Activated naive CD4-positive, alpha-beta T cell treated with Interleukin-2 at 50 U/mL for 16 hours (primary cell): ENCODE data around the gene ADGB.
"Not testable (repeated sequence)": the region's sequence is repeated elsewhere in the genome, so short reads cannot be mapped to it uniquely, and the experiment has no call there.

Experiments
- DNase-seq: peaks from one replicate; pipeline ENCODE4 v3.0.0-alpha.2; 2020

Gene ADGB

GRCh38 chr6:146827216-146827928 is 228.6 kb downstream of the ADGB start:
- no peak for DNase-seq

- DNase-seq, result no peak
Measured at GRCh38 chr6:146829792-146830565, 231.2 kb downstream of the ADGB start.

GRCh38 chr6:146833157-146833556 is 234.4 kb downstream of the ADGB start:
- DNase-seq, result no peak

GRCh38 chr6:146840216-146840615 is 241.4 kb downstream of the ADGB start:
- DNase-seq, result no peak

- DNase-seq, result no peak
Measured at GRCh38 chr6:146840641-146841040, 241.9 kb downstream of the ADGB start.

- DNase-seq, result no peak
Measured at GRCh38 chr6:146847426-146847825, 248.7 kb downstream of the ADGB start.

- DNase-seq, result peak; percentile 3
Measured at GRCh38 chr6:146850238-146850896, 251.6 kb downstream of the ADGB start.

- DNase-seq, result no peak
Measured at GRCh38 chr6:146850981-146851380, 252.2 kb downstream of the ADGB start.

- no peak for DNase-seq
Measured at GRCh38 chr6:146851837-146852236, 253.1 kb downstream of the ADGB start.

- DNase-seq, result not testable (repeated sequence)
Measured at GRCh38 chr6:146854521-146855255, 255.9 kb downstream of the ADGB start.

- DNase-seq, result no peak
Measured at GRCh38 chr6:146855889-146856288, 257.1 kb downstream of the ADGB start.

GRCh38 chr6:146856296-146856695 is 257.5 kb downstream of the ADGB start:
- no peak for DNase-seq

- DNase-seq, result peak; percentile 71
Measured at GRCh38 chr6:146857180-146857979, 258.6 kb downstream of the ADGB start.

GRCh38 chr6:146857980-146858347 is 259.2 kb downstream of the ADGB start:
- DNase-seq, result no peak

GRCh38 chr6:146859206-146859605 is 260.4 kb downstream of the ADGB start:
- DNase-seq, result no peak

- DNase-seq, result no peak
Measured at GRCh38 chr6:146859795-146860495, 261.2 kb downstream of the ADGB start.

GRCh38 chr6:146860583-146860982 is 261.8 kb downstream of the ADGB start:
- DNase-seq, result no peak

- DNase-seq, result no peak
Measured at GRCh38 chr6:146861029-146861563, 262.3 kb downstream of the ADGB start.

- DNase-seq, result no peak
Measured at GRCh38 chr6:146861716-146862115, 262.9 kb downstream of the ADGB start.

GRCh38 chr6:146862508-146862919 is 263.7 kb downstream of the ADGB start:
- DNase-seq, result no peak

GRCh38 chr6:146864300-146864699 is 265.5 kb downstream of the ADGB start:
- DNase-seq, result no peak
